K562 (cell line): Measurements from ENCODE around the gene SLC49A3. TPM values are rescaled to one million over a fixed set of nuclear protein-coding genes. Genes with fewer than 3 reads are reported as not detected.

Experiments
- CHCHD3 ChIP-seq: fragments of 250-450 bp; sonication (Bioruptor Pico); IDR thresholded peaks from 2 replicates; pipeline ENCODE4 v2.1.2; 2022; ENCODE audit warnings: mild to moderate bottlenecking
- CREM ChIP-seq: IDR thresholded peaks from 2 replicates; pipeline ENCODE4 v1.6.1; 2014; ENCODE audit warnings: antibody characterized with exemption, low read depth
- E2F4 ChIP-seq: sonication (generic); formaldehyde crosslinking; IDR thresholded peaks from 2 replicates; pipeline ENCODE4 v1.8.0; 2022; ENCODE audit warnings: mild to moderate bottlenecking, low read depth, missing genetic modification reagents
- ETV6 ChIP-seq, 3 experiments: fragments of 150-350 bp in 1 of 3; sonication (generic) in 1 of 3; formaldehyde crosslinking in 1 of 3; IDR thresholded peaks; 2 replicates each; pipeline versions ENCODE4 v1.6.1 to v1.8.0; 2014 to 2022; ENCODE audit warnings: borderline replicate concordance in 2 of 3, low read depth in 2 of 3, antibody characterized with exemption in 1 of 3, low read length in 1 of 3, mild to moderate bottlenecking in 1 of 3, missing genetic modification reagents in 1 of 3
- HOMEZ ChIP-seq: fragments of 250-450 bp; sonication (Bioruptor Pico); IDR thresholded peaks from 2 replicates; pipeline ENCODE4 v1.4.0; 2020; ENCODE audit warnings: mild to moderate bottlenecking, moderate library complexity
- L3MBTL2 ChIP-seq: fragments of 450-650 bp; IDR thresholded peaks from 2 replicates; pipeline ENCODE4 v1.6.1; 2016; ENCODE audit warnings: mild to moderate bottlenecking, moderate library complexity
- MBD1 ChIP-seq: fragments of 250-450 bp; sonication (Bioruptor Pico); IDR thresholded peaks from 2 replicates; pipeline ENCODE4 v1.8.0; 2022; ENCODE audit warnings: inconsistent platforms
- NFXL1 ChIP-seq: fragments of 450-650 bp; formaldehyde crosslinking; IDR thresholded peaks from 2 replicates; pipeline ENCODE4 v1.4.0; 2021; ENCODE audit warnings: mild to moderate bottlenecking
- NR4A1 ChIP-seq, 2 experiments: fragments of 250-450 bp in 1 of 2; fragments of 450-650 bp in 1 of 2; sonication (Bioruptor Pico) in 1 of 2; IDR thresholded peaks; 2 replicates each; pipeline versions ENCODE4 v1.4.0 to v1.6.1; 2016 to 2020; ENCODE audit warnings: mild to moderate bottlenecking in 2 of 2, missing compliant biosample characterization in 1 of 2, missing genetic modification characterization in 1 of 2, moderate library complexity in 1 of 2
- RFX5 ChIP-seq: IDR thresholded peaks from 2 replicates; pipeline ENCODE4 v1.6.1; 2011; ENCODE audit warnings: low read depth, mild to moderate bottlenecking, improper control_type of control experiment, low read length
- SMC3 ChIP-seq: conservative IDR thresholded peaks from 2 replicates; pipeline ENCODE4 v1.6.1; 2011; ENCODE audit warnings: low read depth, low read length, improper control_type of control experiment; ENCODE audit not compliant: insufficient read depth
- SNIP1 ChIP-seq: fragments of 450-650 bp; IDR thresholded peaks from 2 replicates; pipeline ENCODE4 v1.7.1; 2017; ENCODE audit warnings: low read depth, mild to moderate bottlenecking
- TFAM ChIP-seq: fragments of 250-450 bp; sonication (Bioruptor Pico); conservative IDR thresholded peaks from 2 replicates; pipeline ENCODE4 v1.5.0; 2021; ENCODE audit warnings: mild to moderate bottlenecking, moderate library complexity
- ZBTB11 ChIP-seq, 3 experiments: fragments of 200-800 bp in 1 of 3; fragments of 250-450 bp in 1 of 3; fragments of 450-650 bp in 1 of 3; sonication (Bioruptor Pico) in 1 of 3; sonication (Bioruptor generic) in 1 of 3; formaldehyde crosslinking in 1 of 3; IDR thresholded peaks; 2 replicates each; pipeline versions ENCODE4 v1.6.1 to v1.8.0; 2016 to 2022; ENCODE audit warnings: mild to moderate bottlenecking in 2 of 3, missing genetic modification characterization in 2 of 3, missing compliant biosample characterization in 1 of 3, moderate library complexity in 1 of 3
- ZNF217 ChIP-seq: sonication (generic); formaldehyde crosslinking; IDR thresholded peaks from 2 replicates; pipeline ENCODE4 v1.8.0; 2022; ENCODE audit warnings: mild to moderate bottlenecking, missing genetic modification reagents
- ZNF655 ChIP-seq: fragments of 250-450 bp; sonication (Bioruptor Pico); IDR thresholded peaks from 2 replicates; pipeline ENCODE4 v1.5.0; 2021
- polyA plus RNA-seq, 8 experiments: library from polyadenylated mRNA; depleted of rRNA in 4 of 8; stranded (reverse) in 5 of 8; unstranded in 3 of 8; fragments of >200 nt; fragmentation: Nextera tagmentation in 2 of 8; fragmentation: Illumina TruSeq in 1 of 8; extraction: Ambion mirVana in 2 of 8; extraction: Trizol in 1 of 8; gene quantifications; 2 replicates each; pipeline versions ENCODE4 v1.2.1 to v1.2.3, GENCODE V29; 2011 to 2014; ENCODE audit warnings: inconsistent platforms in 1 of 8, missing spikeins in 1 of 8
- total RNA-seq, 7 experiments: library from RNA; depleted of rRNA in 6 of 7; stranded (reverse); fragments of >200 nt in 6 of 7; fragmentation: Illumina TruSeq in 2 of 7; extraction: Trizol in 2 of 7; gene quantifications; 2 replicates each; pipeline versions ENCODE4 v1.2.1 to v1.2.3, GENCODE V29; 2011 to 2021; ENCODE audit warnings: low replicate concordance in 1 of 7

The SLC49A3 gene
- total and polyA plus RNA-seq, 9 of the 15 experiments (the other 6 are each of a cell fraction or from before 2014, with no cell fraction given): 0.24 to 0.41 TPM; not detected in 7

GRCh38 chr4:674172-675035, 14.5 kb downstream of the SLC49A3 start, which contains the start of the genes ATP5ME and MYL5 (continued):
- TF ChIP-seq ZNF655 (CRISPR knock-in tag) (no peak), RFX5 (peak; percentile 64; the same call in 1 of the 2 replicates), NR4A1 (CRISPR knock-in tag; IDR thresholded peaks at IDR 0.05) (no peak), NR4A1 (tag; IDR thresholded peaks at IDR 0.05) (no peak), HOMEZ (CRISPR knock-in tag) (no peak), L3MBTL2 (peak; percentile 60; the same call in 1 of the 2 replicates), ETV6 (IDR thresholded peaks at IDR 0.05; ENCODE audit: borderline replicate concordance in 1 of 2, low read depth in 2 of 2, low read length in 1 of 2) (no peak), ETV6 (CRISPR knock-in tag; IDR thresholded peaks at IDR 0.05; ENCODE audit: borderline replicate concordance) (no peak; the same call in 1 of the 2 replicates), NFXL1 (CRISPR knock-in tag) (no peak), ZBTB11 (CRISPR knock-in tag; IDR thresholded peaks at IDR 0.05) (peak in 2 of 3 experiments; percentile 55 to 85; a peak in 4 of 6 replicates), E2F4 (CRISPR knock-in tag) (no peak), CHCHD3 (no peak), TFAM (CRISPR knock-in tag) (no peak), SMC3 (peak; percentile 65), CREM (peak; percentile 98), ZNF217 (CRISPR knock-in tag) (no peak), SNIP1 (no peak), MBD1 (CRISPR knock-in tag) (no peak)
